Neural cell (in vitro differentiated cells): ENCODE data around the gene UBAC2. TPM values are rescaled to one million over a fixed set of nuclear protein-coding genes. Genes with fewer than 3 reads are reported as not detected.

ENCODE experiments used
- H2AFZ ChIP-seq: fragments of 200-600, 300-800 bp; sonication (generic), shearing (Covaris generic); 2 replicates; pipeline ENCODE4 v1.6.0; 2014; ENCODE audit warnings: low read depth, mild to moderate bottlenecking, antibody characterized with exemption, low read length, moderate library complexity
- H3F3A ChIP-seq: fragments of 200-600 bp; shearing (Covaris generic); 2 replicates; pipeline ENCODE4 v1.6.1; 2016; ENCODE audit warnings: mild to moderate bottlenecking, moderate library complexity, mixed read lengths, antibody characterized with exemption, low read length; ENCODE audit not compliant: insufficient read depth, poor library complexity, severe bottlenecking
- H3K27ac ChIP-seq: fragments of 200-600, 300-800 bp; sonication (generic), shearing (Covaris generic); 2 replicates; pipeline ENCODE4 v1.5.1; 2014; ENCODE audit warnings: mild to moderate bottlenecking, low read length, moderate library complexity
- H3K27me3 ChIP-seq: fragments of 300-800, 200-600 bp; sonication (generic), shearing (Covaris generic); 2 replicates; pipeline ENCODE4 v1.6.0; 2014; ENCODE audit warnings: mild to moderate bottlenecking, low read depth, low read length, moderate library complexity; ENCODE audit not compliant: insufficient read depth
- H3K36me3 ChIP-seq: fragments of 300-800, 200-600 bp; sonication (generic), shearing (Covaris generic); 2 replicates; pipeline ENCODE4 v1.5.1; 2014; ENCODE audit warnings: mild to moderate bottlenecking, antibody characterized with exemption, low read length, moderate library complexity; ENCODE audit not compliant: insufficient read depth
- H3K4me2 ChIP-seq: fragments of 300-800, 200-600 bp; sonication (generic), shearing (Covaris generic); 2 replicates; pipeline ENCODE4 v1.6.0; 2014; ENCODE audit warnings: mild to moderate bottlenecking, low read length
- H3K4me3 ChIP-seq: fragments of 300-800, 200-600 bp; sonication (generic), shearing (Covaris generic); 2 replicates; pipeline ENCODE4 v1.5.1; 2014; ENCODE audit warnings: mild to moderate bottlenecking, low read length, moderate library complexity
- H3K79me2 ChIP-seq: fragments of 200-600 bp; shearing (Covaris generic); replicated peaks from 2 replicates; pipeline ENCODE4 v1.6.0; 2014; ENCODE audit warnings: mild to moderate bottlenecking, low read length, moderate library complexity; ENCODE audit not compliant: insufficient read depth
- H3K9ac ChIP-seq: fragments of 300-800, 200-600 bp; sonication (generic), shearing (Covaris generic); 2 replicates; pipeline ENCODE4 v1.6.1; 2016; ENCODE audit warnings: mild to moderate bottlenecking, low read length, mixed read lengths
- H3K9me2 ChIP-seq: fragments of 200-600 bp; shearing (Covaris generic); 2 replicates; pipeline ENCODE4 v1.6.1; 2016; ENCODE audit warnings: mild to moderate bottlenecking, low read length, mixed read lengths; ENCODE audit not compliant: insufficient read depth
- H3K9me3 ChIP-seq: fragments of 200-600, 300-800 bp; sonication (generic), shearing (Covaris generic); 2 replicates; pipeline ENCODE4 v1.6.1; 2016; ENCODE audit warnings: mild to moderate bottlenecking, mixed run types, low read length, moderate library complexity, mixed read lengths
- H4K20me1 ChIP-seq: fragments of 200-600 bp; shearing (Covaris generic); 2 replicates; pipeline ENCODE4 v1.6.1; 2016; ENCODE audit warnings: mild to moderate bottlenecking, mixed run types; ENCODE audit not compliant: insufficient read depth
- EP300 ChIP-seq: fragments of 450-650 bp; conservative IDR thresholded peaks from 2 replicates; pipeline ENCODE4 v1.6.1; 2014; ENCODE audit warnings: antibody characterized with exemption, mild to moderate bottlenecking, moderate library complexity; ENCODE audit not compliant: poor library complexity, severe bottlenecking
- EZH2 ChIP-seq: fragments of 200-600, 300-800 bp; shearing (Covaris generic), sonication (generic); IDR thresholded peaks from 2 replicates; pipeline ENCODE4 v1.6.1; 2014; ENCODE audit warnings: antibody characterized with exemption, low read length, borderline replicate concordance, mild to moderate bottlenecking; ENCODE audit not compliant: insufficient read depth, poor library complexity, severe bottlenecking
- MXI1 ChIP-seq: fragments of 450-650 bp; conservative IDR thresholded peaks from 2 replicates; pipeline ENCODE4 v1.6.1; 2014; ENCODE audit warnings: antibody characterized with exemption, mild to moderate bottlenecking; ENCODE audit not compliant: poor library complexity, severe bottlenecking
- POLR2AphosphoS5 ChIP-seq: IDR thresholded peaks from 2 replicates; pipeline ENCODE4 v1.6.1; 2012
- RAD21 ChIP-seq: fragments of 450-650 bp; conservative IDR thresholded peaks from 2 replicates; pipeline ENCODE4 v1.6.1; 2014; ENCODE audit warnings: antibody characterized with exemption, mild to moderate bottlenecking, moderate library complexity
- SMC3 ChIP-seq: fragments of 450-650 bp; conservative IDR thresholded peaks from 2 replicates; pipeline ENCODE4 v1.6.1; 2014; ENCODE audit warnings: antibody characterized with exemption, mild to moderate bottlenecking, moderate library complexity; ENCODE audit not compliant: poor library complexity
- TAF1 ChIP-seq: IDR thresholded peaks from 2 replicates; pipeline ENCODE4 v1.6.1; 2012; ENCODE audit warnings: low read depth
- polyA plus RNA-seq: library from polyadenylated mRNA; depleted of rRNA; stranded (reverse); fragments of >200 nt; gene quantifications from 2 replicates; pipeline ENCODE4 v1.2.3, GENCODE V29; 2014
- TF ChIP-seq, protein P1 (sequence below): IDR thresholded peaks from 2 replicates; pipeline ENCODE4 v1.6.1; 2012; ENCODE audit warnings: borderline replicate concordance
- TF ChIP-seq, protein P2 (sequence below): fragments of 450-650 bp; IDR thresholded peaks from 2 replicates; pipeline ENCODE4 v1.5.1; 2014; ENCODE audit warnings: antibody characterized with exemption, mild to moderate bottlenecking, moderate library complexity; ENCODE audit not compliant: poor library complexity, severe bottlenecking

UBAC2 gene
- polyA plus RNA-seq, 1 donor from 2014 or later = 56.9 TPM

DNA sequence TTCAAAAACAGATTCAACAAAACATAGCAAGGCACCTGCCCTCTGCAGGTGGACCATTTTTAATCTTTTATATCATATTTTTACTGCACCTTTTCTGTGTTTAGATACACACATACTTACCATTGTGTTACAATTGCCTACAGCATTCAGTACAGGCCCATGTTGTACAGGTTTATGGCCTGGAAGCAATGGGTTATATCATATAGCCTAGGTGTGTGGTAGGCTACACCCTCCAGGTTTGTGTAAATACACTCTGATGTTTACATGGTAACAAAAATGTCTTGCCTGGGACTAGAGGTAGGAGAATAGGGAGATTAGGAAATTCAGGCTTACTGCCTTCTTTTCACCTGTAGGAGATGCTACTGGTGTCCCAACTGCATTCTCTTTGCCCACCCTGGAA, 8.2 kb upstream of the UBAC2 start:
- Histone ChIP-seq H3K4me2 (no peak overlapping the region), H3K9me3 (no peaks in the 10 kb centered on the region)

DNA sequence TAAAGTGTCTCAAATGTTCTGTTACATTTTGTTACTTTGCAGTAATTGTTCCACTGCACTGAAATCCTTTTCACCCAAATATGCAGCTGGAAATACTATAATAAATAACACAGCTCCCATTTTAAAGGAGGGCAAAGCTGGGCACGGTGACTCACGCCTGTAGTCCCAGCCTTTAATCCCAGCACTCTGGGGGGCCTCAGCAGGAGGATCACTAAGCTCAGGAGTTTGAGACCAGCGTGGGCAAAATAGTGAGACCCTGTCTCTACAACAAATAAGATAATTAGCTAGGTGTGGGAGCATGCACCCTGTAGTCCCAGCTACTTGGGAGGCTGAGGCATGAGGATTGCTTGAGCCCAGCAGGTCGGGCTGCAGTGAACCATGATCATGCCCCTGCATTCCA, 7.5 kb upstream of the UBAC2 start:
- Histone ChIP-seq H3K9me3 (no peaks in the 10 kb centered on the region), H3K36me3 (no peaks in the 10 kb centered on the region), H4K20me1 (no peaks in the 10 kb centered on the region), H3K27ac (no peak overlapping the region), H3K4me2 (no peak overlapping the region), H3F3A (no peaks in the 10 kb centered on the region), H2AFZ (no peak overlapping the region), H3K9ac (no peak overlapping the region), H3K79me2 (no peaks in the 10 kb centered on the region), H3K27me3 (no peaks in the 10 kb centered on the region), H3K9me2 (no peaks in the 10 kb centered on the region), H3K4me3 (no peak overlapping the region)
- TF ChIP-seq SMC3 (no peak), TAF1 (no peak), EZH2 (no peak), EP300 (no peak), POLR2AphosphoS5 (no peak), MXI1 (no peak), RAD21 (no peak)
- TF ChIP-seq, protein P1, sequence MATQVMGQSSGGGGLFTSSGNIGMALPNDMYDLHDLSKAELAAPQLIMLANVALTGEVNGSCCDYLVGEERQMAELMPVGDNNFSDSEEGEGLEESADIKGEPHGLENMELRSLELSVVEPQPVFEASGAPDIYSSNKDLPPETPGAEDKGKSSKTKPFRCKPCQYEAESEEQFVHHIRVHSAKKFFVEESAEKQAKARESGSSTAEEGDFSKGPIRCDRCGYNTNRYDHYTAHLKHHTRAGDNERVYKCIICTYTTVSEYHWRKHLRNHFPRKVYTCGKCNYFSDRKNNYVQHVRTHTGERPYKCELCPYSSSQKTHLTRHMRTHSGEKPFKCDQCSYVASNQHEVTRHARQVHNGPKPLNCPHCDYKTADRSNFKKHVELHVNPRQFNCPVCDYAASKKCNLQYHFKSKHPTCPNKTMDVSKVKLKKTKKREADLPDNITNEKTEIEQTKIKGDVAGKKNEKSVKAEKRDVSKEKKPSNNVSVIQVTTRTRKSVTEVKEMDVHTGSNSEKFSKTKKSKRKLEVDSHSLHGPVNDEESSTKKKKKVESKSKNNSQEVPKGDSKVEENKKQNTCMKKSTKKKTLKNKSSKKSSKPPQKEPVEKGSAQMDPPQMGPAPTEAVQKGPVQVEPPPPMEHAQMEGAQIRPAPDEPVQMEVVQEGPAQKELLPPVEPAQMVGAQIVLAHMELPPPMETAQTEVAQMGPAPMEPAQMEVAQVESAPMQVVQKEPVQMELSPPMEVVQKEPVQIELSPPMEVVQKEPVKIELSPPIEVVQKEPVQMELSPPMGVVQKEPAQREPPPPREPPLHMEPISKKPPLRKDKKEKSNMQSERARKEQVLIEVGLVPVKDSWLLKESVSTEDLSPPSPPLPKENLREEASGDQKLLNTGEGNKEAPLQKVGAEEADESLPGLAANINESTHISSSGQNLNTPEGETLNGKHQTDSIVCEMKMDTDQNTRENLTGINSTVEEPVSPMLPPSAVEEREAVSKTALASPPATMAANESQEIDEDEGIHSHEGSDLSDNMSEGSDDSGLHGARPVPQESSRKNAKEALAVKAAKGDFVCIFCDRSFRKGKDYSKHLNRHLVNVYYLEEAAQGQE = no peak
- TF ChIP-seq, protein P2, sequence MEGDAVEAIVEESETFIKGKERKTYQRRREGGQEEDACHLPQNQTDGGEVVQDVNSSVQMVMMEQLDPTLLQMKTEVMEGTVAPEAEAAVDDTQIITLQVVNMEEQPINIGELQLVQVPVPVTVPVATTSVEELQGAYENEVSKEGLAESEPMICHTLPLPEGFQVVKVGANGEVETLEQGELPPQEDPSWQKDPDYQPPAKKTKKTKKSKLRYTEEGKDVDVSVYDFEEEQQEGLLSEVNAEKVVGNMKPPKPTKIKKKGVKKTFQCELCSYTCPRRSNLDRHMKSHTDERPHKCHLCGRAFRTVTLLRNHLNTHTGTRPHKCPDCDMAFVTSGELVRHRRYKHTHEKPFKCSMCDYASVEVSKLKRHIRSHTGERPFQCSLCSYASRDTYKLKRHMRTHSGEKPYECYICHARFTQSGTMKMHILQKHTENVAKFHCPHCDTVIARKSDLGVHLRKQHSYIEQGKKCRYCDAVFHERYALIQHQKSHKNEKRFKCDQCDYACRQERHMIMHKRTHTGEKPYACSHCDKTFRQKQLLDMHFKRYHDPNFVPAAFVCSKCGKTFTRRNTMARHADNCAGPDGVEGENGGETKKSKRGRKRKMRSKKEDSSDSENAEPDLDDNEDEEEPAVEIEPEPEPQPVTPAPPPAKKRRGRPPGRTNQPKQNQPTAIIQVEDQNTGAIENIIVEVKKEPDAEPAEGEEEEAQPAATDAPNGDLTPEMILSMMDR = no peak

More for the DNA sequence above, 8.2 kb upstream of the UBAC2 start:
- Histone ChIP-seq H3K27me3 (no peaks in the 10 kb centered on the region), H3F3A (no peaks in the 10 kb centered on the region), H2AFZ (no peak overlapping the region), H3K27ac (no peak overlapping the region), H3K4me3 (no peak overlapping the region), H3K79me2 (no peaks in the 10 kb centered on the region), H4K20me1 (no peaks in the 10 kb centered on the region), H3K9me2 (no peaks in the 10 kb centered on the region), H3K36me3 (no peaks in the 10 kb centered on the region), H3K9ac (no peak overlapping the region)
- TF ChIP-seq TAF1 (no peak), SMC3 (no peak), MXI1 (no peak), EP300 (no peak), POLR2AphosphoS5 (no peak), EZH2 (no peak), RAD21 (no peak)
- TF ChIP-seq, protein P2 = no peak
- TF ChIP-seq, protein P1 = no peak
